A673 (cell line): ENCODE data around the gene NINJ2.

Experiments used
- CTCF ChIP-seq: fragments of 300-800, 200-600 bp; sonication (generic); conservative IDR thresholded peaks from 2 replicates; pipeline ENCODE4 v1.5.1; 2017; ENCODE audit warnings: low read depth, mild to moderate bottlenecking, antibody characterized with exemption, low read length, moderate library complexity, mixed read lengths
- EZH2 ChIP-seq: fragments of 200-600 bp; sonication (generic); IDR thresholded peaks from 2 replicates; pipeline ENCODE4 v1.6.1; 2017; ENCODE audit warnings: borderline replicate concordance, low read depth, mild to moderate bottlenecking, mixed read lengths, antibody characterized with exemption, low read length; ENCODE audit not compliant: poor library complexity, severe bottlenecking

GRCh38 chr12:608413-608812 lies 54.8 kb downstream of the NINJ2 start:
- no peak for TF ChIP-seq CTCF
- no peak for TF ChIP-seq EZH2
